HG02885 (cell line): ENCODE data around the gene PRKD2.
"Not testable (repeated sequence)": the region's sequence is repeated elsewhere in the genome, so short reads cannot be mapped to it uniquely, and the experiment has no call there.

Source experiments
- ATAC-seq: cut with Tn5 transposase; IDR thresholded peaks from one replicate; pipeline ENCODE4 v1.9.1; 2021; ENCODE audit warnings: mild to moderate bottlenecking; ENCODE audit not compliant: unreplicated experiment, poor library complexity

The PRKD2 gene

DNA sequence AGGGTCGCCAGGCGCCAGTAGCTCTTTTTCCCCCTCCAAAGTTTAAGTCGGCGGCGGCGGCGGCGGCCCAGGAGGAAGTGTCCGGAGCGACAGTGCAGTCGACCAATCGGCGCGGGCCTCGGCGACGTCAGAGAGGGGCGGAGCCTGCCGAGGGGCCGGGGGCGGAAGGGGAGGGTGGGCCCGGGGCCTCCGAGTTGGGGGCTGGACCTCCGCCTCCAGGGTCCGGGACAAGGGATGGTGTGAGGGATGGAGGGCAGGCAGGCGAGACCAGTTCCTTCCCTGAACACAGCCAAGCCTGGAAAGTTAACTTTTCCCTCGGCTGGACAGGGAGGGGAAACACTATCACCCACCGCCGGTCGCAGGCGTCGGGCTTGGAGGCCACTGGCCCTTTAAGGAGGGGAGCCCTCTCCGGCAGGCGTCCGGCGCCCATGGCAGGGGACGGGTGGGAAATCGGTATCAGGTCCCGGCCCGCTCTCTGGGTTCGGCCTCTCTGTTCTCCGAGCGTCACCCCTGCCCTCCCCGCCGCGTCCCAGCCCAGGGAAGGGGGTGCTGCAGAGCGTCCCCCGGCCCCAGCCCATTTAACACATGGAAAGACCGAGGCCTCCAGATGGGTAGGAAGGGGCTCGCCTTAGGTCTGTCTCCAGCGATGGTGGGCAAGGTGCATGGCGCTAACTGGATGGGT lies at the start of gene PRKD2:
Gene PRKD2 (minus strand): TSS at position 81 of the 682 bp plus-strand sequence. CDS start 744 bp downstream, outside the sequence.
- peak; percentile 52 for ATAC-seq

- ATAC-seq = no peak
These were observed 47.9 kb upstream of the PRKD2 start for GRCh38 chr19:46764817-46765291.

DNA sequence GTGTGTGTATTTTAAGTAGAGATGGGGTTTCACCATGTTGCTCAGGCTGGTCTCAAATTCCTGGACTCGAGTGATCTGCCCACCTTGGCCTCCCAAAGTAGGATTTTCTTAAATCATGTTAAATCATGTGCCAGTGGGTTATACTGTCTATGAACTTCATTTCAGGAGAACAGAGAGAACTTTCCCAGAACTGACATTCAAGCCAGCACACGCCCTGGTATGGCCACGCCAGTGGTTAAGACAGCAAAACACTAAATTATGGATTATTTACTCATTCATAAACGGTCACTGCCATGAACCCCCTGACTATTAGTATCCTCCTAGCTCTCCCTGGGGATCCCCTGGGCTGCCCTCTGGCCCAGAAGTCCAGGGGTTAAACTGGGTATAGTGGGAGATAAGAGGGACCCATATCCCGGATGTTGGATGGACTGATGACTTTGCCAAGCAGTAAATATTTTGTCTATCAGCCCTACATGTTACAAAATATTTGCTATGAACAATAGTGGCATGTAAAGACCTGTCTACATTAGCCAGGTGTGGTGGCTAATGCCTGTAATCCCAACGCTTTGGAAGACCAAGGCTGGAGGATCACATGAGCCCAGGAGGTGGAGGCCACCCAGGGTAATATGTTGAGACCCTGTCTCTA lies 45.5 kb upstream of the PRKD2 start:
- no peak for ATAC-seq

GRCh38 chr19:46761418-46761831 lies 44.5 kb upstream of the PRKD2 start:
- ATAC-seq = no peak

DNA sequence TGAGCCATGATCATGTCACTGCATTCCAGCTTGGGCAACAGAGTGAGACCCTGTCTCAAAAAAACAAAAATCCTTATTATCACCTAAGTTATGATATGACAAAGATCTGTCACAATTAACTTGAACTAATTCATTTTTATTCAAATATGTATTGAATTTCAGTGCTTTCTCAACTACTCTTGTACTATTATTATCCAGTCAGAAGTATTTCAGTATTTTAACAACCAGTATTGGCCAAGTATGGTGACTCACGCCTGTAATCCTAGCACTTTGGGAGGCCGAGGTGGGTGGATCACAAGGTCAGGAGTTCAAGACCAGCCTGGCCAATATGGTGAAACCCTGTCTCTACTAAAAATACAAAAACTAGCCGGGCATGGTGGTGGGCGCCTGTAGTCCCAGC lies 44.0 kb upstream of the PRKD2 start:
- ATAC-seq = not testable (repeated sequence)

DNA sequence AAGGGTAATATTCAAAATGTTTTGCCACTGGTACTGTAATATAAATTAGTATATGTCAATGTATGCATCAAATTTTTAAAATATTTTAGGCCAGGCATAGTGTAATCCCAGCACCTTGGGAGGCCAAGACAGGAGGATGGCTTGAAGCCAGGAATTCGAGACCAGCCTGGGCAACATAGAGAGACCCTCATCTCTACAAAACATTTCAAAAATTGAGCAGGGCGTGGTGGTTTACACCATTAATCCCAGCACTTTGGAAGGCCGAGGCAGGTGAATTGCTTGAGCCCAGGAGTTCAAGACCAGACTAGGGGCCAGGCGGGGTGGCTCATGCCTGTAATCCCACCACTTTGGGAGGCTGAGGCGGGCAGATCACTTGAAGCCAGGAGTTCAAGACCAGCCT lies 43.4 kb upstream of the PRKD2 start:
- no peak for ATAC-seq

GRCh38 chr19:46759817-46760333 lies 43.0 kb upstream of the PRKD2 start:
- ATAC-seq = no peak

GRCh38 chr19:46759206-46759605 lies 42.3 kb upstream of the PRKD2 start:
- no peak for ATAC-seq

GRCh38 chr19:46756544-46756888 lies 39.6 kb upstream of the PRKD2 start:
- ATAC-seq = no peak

DNA sequence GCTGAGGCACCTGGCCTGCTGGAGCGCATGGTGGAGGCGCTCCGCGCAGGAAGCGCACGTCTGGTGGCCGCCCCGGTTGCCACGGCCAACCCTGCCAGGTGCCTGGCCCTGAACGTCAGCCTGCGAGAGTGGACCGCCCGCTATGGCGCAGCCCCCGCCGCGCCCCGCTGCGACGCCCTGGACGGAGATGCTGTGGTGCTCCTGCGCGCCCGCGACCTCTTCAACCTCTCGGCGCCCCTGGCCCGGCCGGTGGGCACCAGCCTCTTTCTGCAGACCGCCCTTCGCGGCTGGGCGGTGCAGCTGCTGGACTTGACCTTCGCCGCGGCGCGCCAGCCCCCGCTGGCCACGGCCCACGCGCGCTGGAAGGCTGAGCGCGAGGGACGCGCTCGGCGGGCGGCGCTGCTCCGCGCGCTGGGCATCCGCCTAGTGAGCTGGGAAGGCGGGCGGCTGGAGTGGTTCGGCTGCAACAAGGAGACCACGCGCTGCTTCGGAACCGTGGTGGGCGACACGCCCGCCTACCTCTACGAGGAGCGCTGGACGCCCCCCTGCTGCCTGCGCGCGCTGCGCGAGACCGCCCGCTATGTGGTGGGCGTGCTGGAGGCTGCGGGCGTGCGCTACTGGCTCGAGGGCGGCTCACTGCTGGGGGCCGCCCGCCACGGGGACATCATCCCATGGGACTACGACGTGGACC lies 39.1 kb upstream of the PRKD2 start:
- no peak for ATAC-seq

GRCh38 chr19:46755077-46755852 lies 38.4 kb upstream of the PRKD2 start:
- ATAC-seq = no peak

DNA sequence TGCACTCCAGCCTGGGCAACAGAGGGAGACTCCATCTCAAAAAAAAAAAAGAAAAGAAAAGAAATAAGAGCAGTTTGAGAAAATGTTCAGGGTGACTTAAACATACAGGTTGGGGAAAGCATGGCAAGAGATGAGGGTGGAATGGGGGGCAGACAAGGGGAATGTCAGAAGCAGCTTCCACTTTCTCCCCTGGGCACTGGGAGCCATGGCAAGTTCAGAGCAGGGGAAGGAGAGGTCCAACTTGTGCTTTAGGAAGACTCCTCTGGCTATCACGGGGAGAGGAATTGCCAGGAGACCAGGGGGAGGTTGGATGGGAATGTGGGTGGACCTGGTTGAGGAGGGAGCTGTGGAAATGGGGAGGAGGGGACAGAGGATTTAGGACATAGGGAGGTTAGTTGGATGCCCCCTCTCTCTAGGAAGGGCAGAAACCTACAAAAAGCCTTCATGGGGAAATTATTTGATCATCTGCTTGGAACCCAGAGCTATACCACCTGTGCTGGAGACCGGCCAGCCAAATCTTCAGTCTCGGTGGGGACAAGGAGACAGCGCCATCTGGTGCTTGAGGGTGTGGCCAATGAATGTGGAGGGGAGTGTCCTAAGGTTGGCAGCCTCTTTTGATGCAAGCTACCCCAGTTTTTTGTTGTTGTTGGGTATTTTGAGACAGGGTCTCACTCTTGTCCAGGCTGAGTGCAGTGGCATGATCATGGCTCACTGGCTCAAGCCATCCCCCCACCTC lies 36.7 kb upstream of the PRKD2 start:
- ATAC-seq = no peak

DNA sequence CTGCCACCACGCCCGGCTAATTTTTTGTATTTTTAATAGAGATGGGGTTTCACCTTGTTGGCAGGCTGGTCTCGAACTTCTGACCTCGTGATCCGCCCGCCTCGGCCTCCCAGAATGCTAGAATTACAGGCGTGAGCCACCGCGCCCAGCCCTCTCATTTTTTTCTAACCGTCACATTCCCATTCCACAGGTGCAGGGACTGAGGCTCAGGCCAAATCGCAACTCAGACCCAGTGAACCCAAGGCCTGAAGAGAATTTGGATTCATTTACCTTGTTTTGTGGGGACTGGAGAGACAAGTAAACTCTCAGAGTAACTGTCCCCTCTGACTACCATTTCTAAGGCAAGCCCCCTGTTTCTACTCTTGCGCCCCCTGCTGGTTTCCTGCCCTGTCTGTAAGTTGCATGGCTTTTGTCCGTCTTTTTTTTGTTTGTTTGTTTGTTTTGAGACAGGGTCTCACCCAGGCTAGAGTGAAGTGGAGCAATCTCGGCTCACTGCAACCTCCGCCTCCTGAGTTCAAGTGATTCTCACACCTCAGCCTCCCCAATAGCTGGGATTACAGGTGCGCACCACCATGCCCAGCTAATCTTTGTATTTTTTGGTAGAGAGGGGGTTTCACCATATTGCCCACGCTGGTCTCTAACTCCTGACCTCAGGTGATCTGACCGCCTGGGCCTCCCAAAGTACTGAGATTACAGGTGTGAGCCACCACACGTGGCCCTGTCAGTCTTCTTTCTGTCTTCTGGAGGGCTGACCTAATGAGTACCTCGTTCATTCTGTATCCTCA lies 31.6 kb upstream of the PRKD2 start:
- ATAC-seq = no peak

DNA sequence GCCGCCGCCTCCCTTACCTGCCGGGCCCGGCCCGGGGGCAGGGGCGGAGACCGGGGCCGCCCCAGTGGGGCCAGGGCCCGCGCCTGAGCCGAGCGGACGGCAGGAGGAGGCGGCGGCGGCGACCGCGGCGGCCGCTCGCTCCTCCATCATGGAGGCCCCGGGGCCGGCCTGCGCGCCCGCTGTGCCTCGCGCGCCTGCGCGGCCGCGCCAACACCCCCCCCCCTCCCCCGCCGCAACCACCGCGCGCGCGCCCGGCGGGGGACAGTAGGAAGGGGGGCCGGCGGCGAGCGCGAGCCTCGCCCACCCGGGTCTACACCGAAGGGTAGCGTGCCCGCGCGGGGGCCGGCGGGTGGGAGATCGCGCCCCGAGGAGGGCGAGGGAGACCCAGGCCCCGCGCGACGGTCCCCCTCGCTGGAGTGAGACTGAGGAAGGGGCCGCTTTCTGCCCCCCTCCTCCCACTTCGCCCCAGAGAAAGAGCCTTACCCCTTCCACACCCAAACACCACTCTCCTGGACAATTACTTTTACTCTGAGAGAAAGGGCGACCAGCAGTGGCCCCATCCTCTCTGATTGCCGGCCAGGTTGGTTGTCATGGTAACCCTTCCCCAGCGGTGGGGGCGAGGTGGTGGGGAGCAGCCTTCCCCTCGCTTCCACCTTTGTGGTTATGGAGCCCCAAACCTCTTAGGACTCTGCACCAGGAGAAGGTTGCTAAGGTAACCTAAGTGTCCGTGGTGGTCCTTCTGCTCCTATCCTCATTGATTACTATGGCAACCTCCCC lies 29.6 kb upstream of the PRKD2 start, which contains the start of gene STRN4:
Gene STRN4 (minus strand): TSS at position 170 of the 777 bp plus-strand sequence. CDS start 20 bp downstream, at position 150.
- ATAC-seq = peak; percentile 71

DNA sequence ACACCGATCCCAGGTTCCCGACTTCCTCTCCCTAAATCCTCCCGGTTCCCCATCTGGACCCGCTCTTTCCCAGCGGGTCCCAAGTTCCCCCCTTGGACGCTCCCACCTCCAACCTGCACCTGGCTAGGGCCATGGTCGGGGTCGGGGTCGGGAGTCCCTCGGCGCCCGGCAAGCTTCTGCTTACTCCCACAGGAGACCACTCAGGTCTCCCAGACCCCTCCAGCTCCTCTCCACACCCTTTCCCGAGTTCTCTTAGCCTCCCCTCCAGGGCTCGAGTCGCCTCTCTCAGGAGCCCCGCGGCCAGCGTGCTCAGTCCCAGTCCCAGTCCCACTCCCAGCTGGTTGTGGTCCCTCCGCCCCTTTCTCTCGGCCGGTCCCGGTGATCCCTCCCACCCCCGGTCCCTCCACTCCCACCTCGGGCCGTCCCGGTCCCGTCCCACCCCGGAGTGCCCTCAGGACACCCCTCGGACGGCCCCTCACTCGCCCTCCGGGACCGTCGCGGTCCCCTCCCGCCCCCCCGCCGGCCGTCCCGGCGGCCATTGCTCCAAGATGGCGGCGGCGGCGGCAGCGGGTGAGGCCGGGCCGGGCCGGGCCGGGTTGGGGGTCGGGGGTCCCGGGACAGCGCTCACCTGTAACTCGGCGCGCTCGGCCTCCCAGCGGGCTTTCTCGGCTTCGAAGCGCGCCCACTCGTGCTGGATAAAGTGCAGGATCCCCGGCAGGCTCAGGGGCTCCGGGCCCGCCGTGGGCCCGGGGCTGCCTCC lies 28.8 kb upstream of the PRKD2 start, which contains the start of gene FKRP:
Gene FKRP (plus strand): TSS at position 537 of the 760 bp plus-strand sequence. CDS start 9,394 bp downstream, outside the sequence.
- peak; percentile 56 for ATAC-seq

- no peak for ATAC-seq
These were observed 28.1 kb upstream of the PRKD2 start for GRCh38 chr19:46745030-46745429.

DNA sequence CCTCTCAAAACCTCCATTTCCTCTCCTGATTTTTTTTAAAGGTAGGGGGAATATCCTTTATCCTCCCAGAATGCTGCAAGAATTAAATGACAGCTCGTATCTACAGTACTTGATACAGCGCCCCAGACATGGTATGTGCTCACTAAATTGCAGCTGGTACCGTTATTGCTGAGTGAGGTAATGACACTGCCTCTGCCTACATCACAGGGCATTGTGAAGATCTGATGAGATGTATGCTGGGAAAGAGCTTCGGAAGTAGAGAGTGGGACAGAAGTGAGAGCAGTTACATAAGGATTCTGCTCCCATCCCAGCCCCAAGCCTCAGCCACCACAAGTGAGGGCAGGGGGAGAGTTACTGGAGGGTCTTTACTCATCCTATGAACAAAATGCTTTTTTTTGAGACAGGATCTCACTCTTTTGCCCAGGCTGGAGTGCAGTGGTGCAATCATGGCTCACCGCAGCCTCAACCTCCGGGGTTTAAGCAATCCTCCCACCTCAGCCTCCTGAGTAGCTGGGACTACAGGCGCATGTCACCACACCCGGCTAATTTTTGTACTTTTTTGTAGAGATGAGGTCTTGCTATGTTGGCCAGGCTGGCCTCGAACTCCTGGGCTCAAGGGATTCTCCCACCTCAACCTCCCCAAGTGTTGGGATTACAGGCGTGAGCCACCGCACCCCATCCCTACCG lies 27.2 kb upstream of the PRKD2 start:
- no peak for ATAC-seq
